ENCODE results near the gene PTPN1.
A peak's percentile ranks its signal among the peaks of the same experiment; 100 is the strongest.

The PTPN1 gene

GRCh38 chr20:50601511-50602431 lies 91.6 kb downstream of the PTPN1 start:
- no peak overlapping the region for H3K4me3 ChIP-seq
- H3K27ac ChIP-seq = peak overlapping the region in 3 of 11 experiments; percentile 40 to 41 (median 41); a peak in 6 of 22 replicates
- H3K9me3 ChIP-seq (replicated peaks in 1 of 11) = peaks cover 0 to 7% (median 0%) of the 10 kb centered on the region in 11 experiments; a peak in 4 of 22 replicates
- H3K4me1 ChIP-seq = peaks cover 8 to 55% (median 34%) of the 10 kb centered on the region in 10 experiments; a peak in 19 of 20 replicates
- no peak for TF ChIP-seq Cebpa-rat (IDR thresholded peaks at IDR 0.05)
- H3K27me3 ChIP-seq = no peaks in the 10 kb centered on the region
- H3K4me2 ChIP-seq = peak overlapping the region; percentile 14 to 64 (median 57); a peak in 19 of 22 replicates
- peak overlapping the region in 3 of 11 experiments; percentile 4 to 7 (median 5); a peak in 1 of 22 replicates for H3K9ac ChIP-seq
- no peaks in the 10 kb centered on the region for H4K20me1 ChIP-seq
- H3K36me3 ChIP-seq = no peaks in the 10 kb centered on the region

DNA sequence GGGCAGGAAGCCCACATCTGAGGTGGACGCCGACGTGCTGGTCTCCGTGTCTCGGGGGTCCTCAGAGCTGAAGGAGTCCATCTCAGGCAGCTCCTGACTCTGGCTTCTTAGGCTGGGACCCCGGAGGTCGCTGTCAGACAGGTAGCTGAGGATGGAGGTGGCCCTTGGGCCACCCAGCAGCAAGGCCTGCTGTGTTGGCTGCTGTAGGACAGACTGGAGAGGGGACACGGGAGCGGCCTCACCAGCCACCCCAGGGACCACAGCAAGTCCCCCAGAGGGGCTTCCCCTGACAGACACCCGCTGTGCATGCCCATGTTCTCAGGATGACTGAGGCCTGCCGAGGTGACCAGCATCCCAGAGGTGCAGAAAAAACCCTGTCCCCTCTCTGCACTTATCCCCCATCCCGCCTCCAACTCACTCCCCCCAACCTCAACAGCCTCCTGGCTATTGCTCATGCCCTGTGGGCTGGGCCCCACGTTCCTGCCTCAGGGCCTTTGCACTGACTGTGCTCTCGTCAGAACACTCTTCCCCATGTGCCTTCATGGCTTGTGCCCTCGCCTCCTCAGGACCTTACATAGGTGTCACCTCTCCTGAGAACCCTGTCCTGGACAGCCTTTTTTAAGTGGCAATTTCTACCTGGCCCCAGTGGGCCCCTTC lies 92.4 kb downstream of the PTPN1 start:
- H3K4me1 ChIP-seq = peaks cover 8 to 55% (median 32%) of the 10 kb centered on the region in 10 experiments; a peak in 19 of 20 replicates
- TF ChIP-seq Cebpa-rat (IDR thresholded peaks at IDR 0.05) = no peak
- H3K36me3 ChIP-seq = no peaks in the 10 kb centered on the region
- no peaks in the 10 kb centered on the region for H4K20me1 ChIP-seq
- H3K27ac ChIP-seq = peak overlapping the region in 4 of 11 experiments; percentile 22 to 41 (median 40); a peak in 7 of 22 replicates
- no peaks in the 10 kb centered on the region for H3K27me3 ChIP-seq
- peaks cover 0 to 7% (median 0%) of the 10 kb centered on the region in 11 experiments; a peak in 4 of 22 replicates for H3K9me3 ChIP-seq (replicated peaks in 1 of 11)
- H3K9ac ChIP-seq = no peak overlapping the region
- H3K4me3 ChIP-seq = no peak overlapping the region
- peak overlapping the region in 8 of 11 experiments; percentile 20 to 64 (median 58); a peak in 11 of 22 replicates for H3K4me2 ChIP-seq

- no peak for TF ChIP-seq Cebpa-rat (IDR thresholded peaks at IDR 0.05)
- Histone ChIP-seq H3K27ac (peak overlapping the region in 1 of 11 experiments; percentile 23; a peak in 1 of 22 replicates), H3K4me3 (no peak overlapping the region), H3K4me1 (peaks cover 8 to 47% (median 30%) of the 10 kb centered on the region in 10 experiments; a peak in 19 of 20 replicates), H3K9ac (no peak overlapping the region), H3K4me2 (no peak overlapping the region), H3K27me3 (no peaks in the 10 kb centered on the region), H3K36me3 (no peaks in the 10 kb centered on the region), H4K20me1 (no peaks in the 10 kb centered on the region), H3K9me3 (replicated peaks in 1 of 11) (peaks cover 0 to 7% (median 0%) of the 10 kb centered on the region in 11 experiments; a peak in 4 of 22 replicates)
Measured at GRCh38 chr20:50604451-50604850, 94.3 kb downstream of the PTPN1 start.

DNA sequence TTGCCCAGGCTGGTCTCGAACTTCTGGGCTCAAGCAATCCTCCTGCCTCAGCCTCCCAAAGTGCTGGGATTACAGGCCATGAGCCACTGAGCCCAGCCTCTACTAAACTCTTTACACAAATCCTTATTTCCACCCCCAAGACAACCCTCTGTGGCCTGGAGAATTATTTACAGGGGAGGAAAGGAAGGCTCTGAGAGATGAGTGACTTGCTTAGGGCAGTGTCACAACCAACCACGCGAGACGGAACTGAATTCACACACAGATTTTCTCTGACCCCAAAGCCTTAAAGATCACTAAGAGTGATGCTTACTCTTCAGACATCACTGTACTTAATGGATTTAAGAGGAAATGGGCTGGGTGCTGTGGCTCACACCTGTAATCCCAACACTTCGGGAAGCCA lies 95.0 kb downstream of the PTPN1 start:
- Histone ChIP-seq H3K36me3 (no peaks in the 10 kb centered on the region), H3K27me3 (no peaks in the 10 kb centered on the region), H3K4me1 (peaks cover 7 to 42% (median 28%) of the 10 kb centered on the region in 10 experiments; a peak in 18 of 20 replicates), H3K9ac (no peak overlapping the region), H3K4me3 (no peak overlapping the region), H3K4me2 (no peak overlapping the region; a peak in 2 of 22 replicates), H3K9me3 (replicated peaks in 1 of 11) (peaks cover 0 to 7% (median 0%) of the 10 kb centered on the region in 11 experiments; a peak in 4 of 22 replicates), H3K27ac (no peak overlapping the region; a peak in 2 of 22 replicates), H4K20me1 (no peaks in the 10 kb centered on the region)
- no peak for TF ChIP-seq Cebpa-rat (IDR thresholded peaks at IDR 0.05)

DNA sequence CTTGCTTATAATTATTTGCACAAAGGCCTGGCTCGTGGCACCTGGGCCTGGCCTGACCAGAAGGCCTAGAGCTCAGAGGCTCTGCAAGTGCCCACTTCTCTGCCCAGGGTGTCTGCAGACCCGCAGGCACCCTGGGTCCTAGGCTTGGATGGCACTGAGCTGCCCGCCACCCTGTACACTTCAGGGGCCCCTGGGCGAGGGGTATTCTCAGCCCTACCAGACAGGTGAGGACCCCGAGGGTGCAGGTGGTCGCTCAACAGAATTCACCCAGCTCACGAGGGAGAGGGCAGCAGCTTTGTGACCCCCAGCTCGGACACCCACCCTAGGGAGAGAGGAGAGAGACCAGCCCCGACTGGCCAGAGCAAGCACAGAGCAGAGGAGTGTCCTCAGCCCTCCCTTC lies 97.3 kb downstream of the PTPN1 start:
- Histone ChIP-seq H3K9me3 (replicated peaks in 1 of 11) (peaks cover 0 to 6% (median 0%) of the 10 kb centered on the region in 11 experiments; a peak in 4 of 22 replicates), H3K27ac (no peak overlapping the region), H3K36me3 (no peaks in the 10 kb centered on the region), H3K4me2 (no peak overlapping the region), H3K4me3 (no peak overlapping the region), H3K27me3 (no peaks in the 10 kb centered on the region), H3K4me1 (peaks cover 0 to 21% (median 13%) of the 10 kb centered on the region in 10 experiments; a peak in 13 of 20 replicates), H4K20me1 (no peaks in the 10 kb centered on the region), H3K9ac (no peak overlapping the region)
- no peak for TF ChIP-seq Cebpa-rat (IDR thresholded peaks at IDR 0.05)

DNA sequence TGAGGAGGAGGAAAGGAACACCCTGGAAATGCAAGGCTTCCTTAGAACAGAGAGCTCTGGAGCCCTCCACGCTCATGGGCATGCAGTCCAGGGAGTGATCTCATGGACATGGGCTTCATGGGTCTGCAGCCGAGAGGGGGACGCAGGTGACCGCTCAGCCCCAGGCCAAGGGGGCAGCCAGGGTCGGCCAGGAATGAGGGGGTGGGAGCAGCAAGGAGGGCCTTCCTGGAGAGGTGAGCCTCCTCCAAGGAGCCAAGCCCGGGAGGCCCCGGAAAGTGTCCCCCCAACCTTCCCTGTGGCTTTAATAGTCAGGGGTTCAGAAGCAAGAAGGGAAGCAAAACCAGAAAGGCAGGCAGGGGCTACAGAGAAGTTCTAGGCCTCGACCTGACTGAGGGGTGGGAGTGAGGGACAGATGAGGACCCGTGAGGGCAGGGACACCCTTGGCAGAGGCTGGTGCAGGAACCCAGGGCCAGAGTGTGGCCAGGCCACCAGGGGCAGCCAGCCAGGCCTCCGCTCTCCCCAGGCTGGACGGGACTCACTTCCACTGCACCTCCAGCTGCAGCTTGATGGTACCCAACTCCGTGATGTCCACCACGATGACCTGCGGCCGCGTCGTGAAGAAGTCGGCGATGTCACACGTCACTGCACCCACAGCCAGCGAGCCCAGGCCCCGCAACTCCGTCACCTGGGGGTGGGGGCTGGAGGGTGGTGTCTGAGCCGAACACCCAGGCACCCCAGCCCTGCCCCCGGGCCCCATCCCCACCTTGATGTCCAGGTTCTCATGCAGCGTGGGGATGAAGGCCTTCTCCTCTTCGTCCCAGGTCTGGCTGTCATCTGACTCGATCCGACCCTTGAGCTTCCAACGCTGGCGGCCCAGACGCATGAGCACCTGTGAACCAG lies 97.9 kb downstream of the PTPN1 start:
- Histone ChIP-seq H4K20me1 (no peaks in the 10 kb centered on the region), H3K9ac (no peak overlapping the region), H3K27me3 (no peaks in the 10 kb centered on the region), H3K4me3 (no peak overlapping the region), H3K36me3 (no peaks in the 10 kb centered on the region), H3K4me2 (no peak overlapping the region), H3K27ac (no peak overlapping the region), H3K4me1 (peaks cover 0 to 15% (median 6%) of the 10 kb centered on the region in 10 experiments; a peak in 12 of 20 replicates), H3K9me3 (replicated peaks in 1 of 11) (no peaks in the 10 kb centered on the region; a peak in 1 of 22 replicates)
- no peak for TF ChIP-seq Cebpa-rat (IDR thresholded peaks at IDR 0.05)

GRCh38 chr20:50608750-50609104 lies 98.5 kb downstream of the PTPN1 start:
- H3K4me1 ChIP-seq = peaks cover 0 to 14% (median 4%) of the 10 kb centered on the region in 10 experiments; a peak in 11 of 20 replicates
- no peaks in the 10 kb centered on the region for H3K9me3 ChIP-seq (replicated peaks in 1 of 11)
- no peaks in the 10 kb centered on the region for H4K20me1 ChIP-seq
- no peak overlapping the region for H3K27ac ChIP-seq
- 0 out of 22 replicates have a peak overlapping the region, but pooled peaks of 1 of the 11 experiments have one; percentile 19 for H3K9ac ChIP-seq
- H3K36me3 ChIP-seq = no peaks in the 10 kb centered on the region
- no peak overlapping the region for H3K4me3 ChIP-seq
- no peak for TF ChIP-seq Cebpa-rat (IDR thresholded peaks at IDR 0.05)
- H3K27me3 ChIP-seq = no peaks in the 10 kb centered on the region
- no peak overlapping the region for H3K4me2 ChIP-seq

- Histone ChIP-seq H3K4me1 (peaks cover 0 to 14% (median 4%) of the 10 kb centered on the region in 10 experiments; a peak in 11 of 20 replicates), H3K9ac (peak overlapping the region in 1 of 11 experiments; percentile 19; a peak in 1 of 22 replicates), H3K36me3 (no peaks in the 10 kb centered on the region), H4K20me1 (no peaks in the 10 kb centered on the region), H3K4me2 (no peak overlapping the region), H3K27me3 (no peaks in the 10 kb centered on the region), H3K9me3 (replicated peaks in 1 of 11) (no peaks in the 10 kb centered on the region), H3K4me3 (no peak overlapping the region), H3K27ac (no peak overlapping the region)
- no peak for TF ChIP-seq Cebpa-rat (IDR thresholded peaks at IDR 0.05)
Measured at GRCh38 chr20:50609438-50609989, 99.3 kb downstream of the PTPN1 start.

Measured in BLaER1 treated with 17β-estradiol and CSF1 and Interleukin-3, amounts not matched to agents 10 nM and 100 nM (cell line).